Nephron (organoid): ENCODE data around the gene PIP5K1A.
A peak's percentile ranks its signal among the peaks of the same experiment; 100 is the strongest.

Experiments used
- H3K27ac Mint-ChIP-seq, 3 experiments: 2 replicates each; pipeline ENCODE4 v1.8.0; 2020; ENCODE audit warnings: mixed read lengths in 3 of 3, mild to moderate bottlenecking in 2 of 3, moderate library complexity in 1 of 3
- H3K27me3 Mint-ChIP-seq: 2 replicates; pipeline ENCODE4 v1.8.0; 2021; ENCODE audit warnings: low read depth, mild to moderate bottlenecking, moderate library complexity, mixed read lengths
- H3K36me3 Mint-ChIP-seq: 2 replicates; pipeline ENCODE4 v1.8.0; 2020; ENCODE audit warnings: low read depth, mixed read lengths
- H3K4me1 Mint-ChIP-seq: 2 replicates; pipeline ENCODE4 v1.8.0; 2020; ENCODE audit warnings: mixed read lengths
- H3K4me3 Mint-ChIP-seq, 3 experiments: 2 replicates each; pipeline ENCODE4 v1.8.0; 2020; ENCODE audit warnings: mild to moderate bottlenecking in 3 of 3, mixed read lengths in 3 of 3, moderate library complexity in 2 of 3
- H3K9me3 Mint-ChIP-seq: 2 replicates; pipeline ENCODE4 v1.8.0; 2020; ENCODE audit warnings: mixed read lengths
- TF ChIP-seq, protein P1 (sequence below), 3 experiments: fragments of 200-600 bp; sonication (generic); IDR thresholded peaks; one replicate each; pipeline ENCODE4 v1.5.0; 2021; ENCODE audit warnings: antibody characterized with exemption in 3 of 3; ENCODE audit not compliant: unreplicated experiment in 3 of 3

Gene PIP5K1A

DNA sequence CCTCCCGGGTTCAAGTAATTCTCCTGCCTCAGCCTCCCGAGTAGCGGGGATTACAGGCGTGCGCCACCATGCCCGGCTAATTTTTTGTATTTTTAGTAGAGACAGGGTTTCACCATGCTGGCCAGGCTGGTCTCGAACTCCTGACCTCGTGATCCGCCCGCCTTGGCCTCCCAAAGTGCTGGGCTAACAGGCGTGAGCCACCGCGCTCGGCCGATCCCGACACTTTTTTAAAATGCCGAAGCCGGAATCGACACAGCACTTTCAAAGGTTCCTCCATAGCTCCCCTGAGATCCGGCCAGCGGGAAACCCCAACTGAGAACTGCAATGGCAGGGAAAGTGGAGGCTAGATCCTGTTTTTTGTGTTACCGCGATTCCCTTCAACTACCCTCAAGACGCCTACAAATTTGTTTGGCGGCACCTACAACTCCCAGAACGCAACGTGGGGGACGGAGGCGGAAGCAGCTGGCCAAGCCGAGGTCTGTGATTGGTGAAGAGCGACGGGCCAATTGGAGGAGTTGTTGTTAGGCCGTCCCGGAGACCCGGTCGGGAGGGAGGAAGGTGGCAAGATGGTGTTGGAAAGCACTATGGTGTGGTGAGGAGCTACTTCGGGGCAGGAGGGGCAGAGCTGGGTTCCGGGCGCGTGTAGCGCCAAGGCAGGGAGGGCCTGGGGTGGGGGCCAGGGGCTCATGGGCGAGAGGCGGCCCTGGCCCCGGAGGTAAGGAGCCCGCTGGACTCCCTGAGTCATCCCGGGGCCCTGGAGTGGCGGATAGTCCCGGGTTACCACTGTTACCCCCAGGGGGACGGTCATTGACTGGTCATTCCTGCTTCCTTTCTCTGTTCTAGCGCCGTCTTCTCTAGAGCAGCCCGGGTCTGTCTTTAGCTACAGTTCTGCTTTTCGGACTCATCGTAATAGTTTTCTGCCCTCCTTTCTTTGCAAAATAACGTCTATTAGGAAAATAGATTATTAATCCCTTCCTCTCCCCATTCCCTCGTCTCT is 56.2 kb downstream of the PIP5K1A start, which contains the start of gene PSMD4:
PSMD4 (plus strand) TSS at position 518 of the 997 bp plus-strand sequence; CDS start at position 567, 49 bp downstream.
- H3K27ac Mint-ChIP-seq: peak within 1 kb of the TSS; percentile 65 to 98 (median 92)
- peaks cover 18% of the 10 kb centered on the region for H3K36me3 Mint-ChIP-seq
- peak within 1 kb of the TSS; percentile 95 to 97 (median 95) for H3K4me3 Mint-ChIP-seq
- peaks cover 16% of the 10 kb centered on the region for H3K4me1 Mint-ChIP-seq
- no peaks in the 10 kb centered on the region for H3K27me3 Mint-ChIP-seq
- H3K9me3 Mint-ChIP-seq: no peaks in the 10 kb centered on the region
- TF ChIP-seq, protein P1, sequence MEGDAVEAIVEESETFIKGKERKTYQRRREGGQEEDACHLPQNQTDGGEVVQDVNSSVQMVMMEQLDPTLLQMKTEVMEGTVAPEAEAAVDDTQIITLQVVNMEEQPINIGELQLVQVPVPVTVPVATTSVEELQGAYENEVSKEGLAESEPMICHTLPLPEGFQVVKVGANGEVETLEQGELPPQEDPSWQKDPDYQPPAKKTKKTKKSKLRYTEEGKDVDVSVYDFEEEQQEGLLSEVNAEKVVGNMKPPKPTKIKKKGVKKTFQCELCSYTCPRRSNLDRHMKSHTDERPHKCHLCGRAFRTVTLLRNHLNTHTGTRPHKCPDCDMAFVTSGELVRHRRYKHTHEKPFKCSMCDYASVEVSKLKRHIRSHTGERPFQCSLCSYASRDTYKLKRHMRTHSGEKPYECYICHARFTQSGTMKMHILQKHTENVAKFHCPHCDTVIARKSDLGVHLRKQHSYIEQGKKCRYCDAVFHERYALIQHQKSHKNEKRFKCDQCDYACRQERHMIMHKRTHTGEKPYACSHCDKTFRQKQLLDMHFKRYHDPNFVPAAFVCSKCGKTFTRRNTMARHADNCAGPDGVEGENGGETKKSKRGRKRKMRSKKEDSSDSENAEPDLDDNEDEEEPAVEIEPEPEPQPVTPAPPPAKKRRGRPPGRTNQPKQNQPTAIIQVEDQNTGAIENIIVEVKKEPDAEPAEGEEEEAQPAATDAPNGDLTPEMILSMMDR (IDR thresholded peaks at IDR 0.05; ENCODE audit: unreplicated experiment in 3 of 3): no peak

DNA sequence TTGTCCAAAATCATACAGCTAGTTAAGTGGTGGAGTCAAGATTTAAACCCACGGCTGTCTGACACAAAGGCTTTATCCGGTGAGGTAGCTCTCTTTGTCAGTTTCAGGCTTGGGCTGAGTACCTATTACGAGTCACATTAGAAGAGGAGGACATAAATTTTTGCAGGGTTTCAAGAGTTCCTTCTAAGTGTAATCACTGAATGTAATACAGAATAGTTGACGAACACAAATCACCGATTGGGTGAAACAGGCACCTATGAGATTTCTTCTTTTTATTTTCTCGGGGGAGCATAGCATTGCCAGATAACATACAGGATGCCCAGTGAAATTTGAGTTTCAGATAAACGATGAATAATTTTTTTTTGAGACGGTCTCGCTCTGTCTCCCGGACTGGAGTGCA is 57.0 kb downstream of the PIP5K1A start:
- H3K9me3 Mint-ChIP-seq: no peaks in the 10 kb centered on the region
- peak overlapping the region; percentile 95 to 97 (median 95) for H3K4me3 Mint-ChIP-seq
- H3K4me1 Mint-ChIP-seq: peaks cover 16% of the 10 kb centered on the region
- H3K27ac Mint-ChIP-seq: peak overlapping the region; percentile 65 to 98 (median 92)
- TF ChIP-seq, protein P1 (IDR thresholded peaks at IDR 0.05; ENCODE audit: unreplicated experiment in 3 of 3): no peak
- peaks cover 12% of the 10 kb centered on the region for H3K36me3 Mint-ChIP-seq
- no peaks in the 10 kb centered on the region for H3K27me3 Mint-ChIP-seq

- no peak overlapping the region for H3K4me3 Mint-ChIP-seq
- no peaks in the 10 kb centered on the region for H3K27me3 Mint-ChIP-seq
- TF ChIP-seq, protein P1 (IDR thresholded peaks at IDR 0.05; ENCODE audit: unreplicated experiment in 3 of 3): no peak
- H3K36me3 Mint-ChIP-seq: peaks cover 21% of the 10 kb centered on the region
- no peak overlapping the region for H3K27ac Mint-ChIP-seq
- H3K4me1 Mint-ChIP-seq: peaks cover 16% of the 10 kb centered on the region
- no peaks in the 10 kb centered on the region for H3K9me3 Mint-ChIP-seq
Measured at GRCh38 chr1:151259351-151259750, 61.0 kb downstream of the PIP5K1A start.

DNA sequence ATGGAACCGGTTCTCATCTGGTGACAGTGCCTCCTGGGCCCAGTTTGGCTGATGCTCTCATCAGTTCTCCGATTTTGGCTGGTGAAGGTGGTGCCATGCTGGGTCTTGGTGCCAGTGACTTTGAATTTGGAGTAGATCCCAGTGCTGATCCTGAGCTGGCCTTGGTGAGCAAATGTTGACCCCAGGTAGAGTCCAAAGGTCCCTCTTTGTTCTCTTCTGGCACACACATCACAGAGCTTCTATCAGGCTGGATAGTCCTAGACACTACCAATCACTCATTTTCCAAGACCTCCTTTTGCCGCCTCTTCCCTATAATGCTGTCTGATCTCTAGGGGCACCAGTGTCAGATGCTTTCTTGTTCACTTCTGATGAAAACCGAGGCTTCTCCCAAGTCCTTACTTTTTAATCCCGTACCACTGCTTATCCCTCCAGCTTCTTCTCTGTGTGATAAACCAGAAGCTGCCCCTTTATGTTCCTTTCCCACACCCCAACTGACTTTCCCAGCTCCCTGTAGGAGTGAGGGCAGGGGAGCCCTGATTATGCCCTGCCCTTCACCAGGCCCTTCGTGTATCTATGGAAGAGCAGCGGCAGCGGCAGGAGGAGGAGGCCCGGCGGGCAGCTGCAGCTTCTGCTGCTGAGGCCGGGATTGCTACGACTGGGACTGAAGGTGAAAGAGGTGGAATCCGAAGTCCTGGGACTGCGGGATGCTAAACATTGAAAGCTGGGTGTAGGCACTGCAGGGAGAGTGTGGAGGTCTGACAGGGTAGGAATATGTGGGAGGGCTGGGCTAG is 67.3 kb downstream of the PIP5K1A start:
- H3K9me3 Mint-ChIP-seq: no peaks in the 10 kb centered on the region
- peaks cover 58% of the 10 kb centered on the region for H3K36me3 Mint-ChIP-seq
- H3K27ac Mint-ChIP-seq: no peak overlapping the region
- no peak overlapping the region for H3K4me3 Mint-ChIP-seq
- no peaks in the 10 kb centered on the region for H3K27me3 Mint-ChIP-seq
- no peaks in the 10 kb centered on the region for H3K4me1 Mint-ChIP-seq
- TF ChIP-seq, protein P1 (IDR thresholded peaks at IDR 0.05; ENCODE audit: unreplicated experiment in 3 of 3): no peak

DNA sequence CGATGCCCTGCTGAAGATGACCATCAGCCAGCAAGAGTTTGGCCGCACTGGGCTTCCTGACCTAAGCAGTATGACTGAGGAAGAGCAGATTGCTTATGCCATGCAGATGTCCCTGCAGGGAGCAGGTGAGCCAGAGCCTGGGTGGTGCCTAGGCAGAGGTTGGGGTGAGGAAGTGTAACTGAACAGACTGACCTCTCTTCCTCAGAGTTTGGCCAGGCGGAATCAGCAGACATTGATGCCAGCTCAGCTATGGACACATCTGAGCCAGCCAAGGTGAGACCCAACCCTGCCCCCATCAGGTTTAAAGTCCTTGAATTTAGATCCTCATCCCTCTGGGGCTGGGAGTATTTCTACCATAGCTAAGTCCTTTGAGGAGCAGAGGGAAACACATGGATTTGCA is 68.0 kb downstream of the PIP5K1A start:
- Mint-ChIP-seq H3K27ac (no peak overlapping the region), H3K36me3 (peaks cover 60% of the 10 kb centered on the region), H3K4me1 (no peaks in the 10 kb centered on the region), H3K9me3 (no peaks in the 10 kb centered on the region), H3K27me3 (no peaks in the 10 kb centered on the region), H3K4me3 (no peak overlapping the region)
- TF ChIP-seq, protein P1 (IDR thresholded peaks at IDR 0.05; ENCODE audit: unreplicated experiment in 3 of 3): no peak
